HUES6 (cell line): ENCODE data around the gene DAPK1.

Experiments
- H3K27ac ChIP-seq: 2 replicates; pipeline ENCODE4 v1.7.0; 2013; ENCODE audit warnings: low read depth, mild to moderate bottlenecking, low read length, inconsistent platforms
- H3K27me3 ChIP-seq: 2 replicates; pipeline ENCODE4 v1.6.1; 2013; ENCODE audit warnings: low read length; ENCODE audit not compliant: control insufficient read depth, insufficient read depth
- H3K36me3 ChIP-seq: 2 replicates; pipeline ENCODE4 v1.6.1; 2013; ENCODE audit warnings: low read length; ENCODE audit not compliant: control insufficient read depth, insufficient read depth
- H3K4me1 ChIP-seq: 2 replicates; pipeline ENCODE4 v1.6.1; 2013; ENCODE audit warnings: low read length; ENCODE audit not compliant: control insufficient read depth, insufficient read depth
- H3K4me3 ChIP-seq: 2 replicates; pipeline ENCODE4 v1.5.1; 2013; ENCODE audit warnings: low read depth, low read length
- H3K9ac ChIP-seq: one replicate; pipeline ENCODE4 v1.6.1; 2013; ENCODE audit warnings: mild to moderate bottlenecking, low read length
- H3K9me3 ChIP-seq: 2 replicates; pipeline ENCODE4 v1.6.1; 2013; ENCODE audit warnings: low read depth, low read length; ENCODE audit not compliant: control insufficient read depth, insufficient read depth

The DAPK1 gene

GRCh38 chr9:87614397-87614796 lies 116.7 kb downstream of the DAPK1 start:
- Histone ChIP-seq H3K9ac (no peak overlapping the region), H3K9me3 (peaks cover 3% of the 10 kb centered on the region; the same call in 1 of the 2 replicates), H3K4me3 (no peak overlapping the region), H3K27me3 (no peaks in the 10 kb centered on the region), H3K36me3 (peaks cover 66% of the 10 kb centered on the region), H3K27ac (no peak overlapping the region), H3K4me1 (peaks cover 12% of the 10 kb centered on the region; the same call in 1 of the 2 replicates)

- H3K36me3 ChIP-seq, result peaks cover 64% of the 10 kb centered on the region
- H3K9me3 ChIP-seq, result peaks cover 3% of the 10 kb centered on the region; the same call in 1 of the 2 replicates
- no peaks in the 10 kb centered on the region for H3K27me3 ChIP-seq
- no peak overlapping the region for H3K9ac ChIP-seq
- H3K27ac ChIP-seq, result no peak overlapping the region
- H3K4me1 ChIP-seq, result peaks cover 14% of the 10 kb centered on the region; the same call in 1 of the 2 replicates
- no peak overlapping the region for H3K4me3 ChIP-seq
Measured at GRCh38 chr9:87615136-87615535, 117.5 kb downstream of the DAPK1 start.

- Histone ChIP-seq H3K27me3 (no peaks in the 10 kb centered on the region), H3K4me3 (no peak overlapping the region), H3K36me3 (peaks cover 61% of the 10 kb centered on the region), H3K9ac (no peak overlapping the region), H3K9me3 (peaks cover 3% of the 10 kb centered on the region; the same call in 1 of the 2 replicates), H3K4me1 (peaks cover 12% of the 10 kb centered on the region; the same call in 1 of the 2 replicates), H3K27ac (no peak overlapping the region)
Measured at GRCh38 chr9:87615547-87616148, 118.0 kb downstream of the DAPK1 start.

DNA sequence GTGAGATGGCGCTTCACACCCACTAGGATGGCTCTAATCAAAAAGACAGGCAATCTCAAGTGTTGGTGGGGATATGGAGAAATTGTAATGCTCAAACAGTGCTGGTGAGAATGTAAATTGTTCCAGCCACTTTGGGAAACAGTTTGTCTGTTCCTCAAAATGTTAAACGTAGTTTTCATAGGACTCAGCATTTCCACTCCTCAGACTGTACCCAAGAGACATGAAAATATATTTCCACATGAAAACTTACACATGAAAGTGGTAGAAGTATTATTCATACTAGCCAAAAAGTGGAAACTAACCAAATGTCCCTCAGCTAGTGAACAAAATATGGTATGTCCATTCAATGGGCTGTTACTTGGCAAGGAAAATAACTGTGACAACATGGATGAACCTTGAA lies 120.6 kb downstream of the DAPK1 start:
- peaks cover 50% of the 10 kb centered on the region for H3K36me3 ChIP-seq
- no peaks in the 10 kb centered on the region for H3K27me3 ChIP-seq
- H3K9ac ChIP-seq, result no peak overlapping the region
- H3K4me3 ChIP-seq, result no peak overlapping the region
- no peak overlapping the region for H3K27ac ChIP-seq
- peaks cover 3% of the 10 kb centered on the region; the same call in 1 of the 2 replicates for H3K9me3 ChIP-seq
- H3K4me1 ChIP-seq, result peaks cover 17% of the 10 kb centered on the region; the same call in 1 of the 2 replicates

GRCh38 chr9:87618931-87619330 lies 121.3 kb downstream of the DAPK1 start:
- Histone ChIP-seq H3K4me1 (peaks cover 17% of the 10 kb centered on the region; the same call in 1 of the 2 replicates), H3K4me3 (no peak overlapping the region), H3K9me3 (peaks cover 3% of the 10 kb centered on the region; the same call in 1 of the 2 replicates), H3K9ac (no peak overlapping the region), H3K27ac (no peak overlapping the region), H3K27me3 (no peaks in the 10 kb centered on the region), H3K36me3 (peaks cover 50% of the 10 kb centered on the region)

DNA sequence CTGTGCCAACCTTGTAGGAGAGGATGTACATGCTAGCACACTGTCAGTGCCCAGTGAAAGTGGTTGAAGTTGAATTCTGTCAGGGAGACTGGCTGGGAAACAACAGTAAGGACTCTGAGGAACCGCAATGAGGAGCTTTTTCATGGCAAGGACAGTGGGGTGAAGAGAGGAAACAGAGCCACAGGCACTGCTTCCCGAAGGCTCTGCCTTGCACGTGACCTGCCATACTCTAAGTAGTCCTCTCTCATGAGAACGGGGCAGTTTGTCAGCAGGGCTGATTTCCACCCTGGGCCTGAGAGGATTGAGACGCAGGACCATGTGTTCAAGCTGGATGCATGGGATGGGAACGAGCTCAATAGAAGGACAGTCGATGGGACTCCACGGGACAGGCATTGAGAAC lies 121.7 kb downstream of the DAPK1 start:
- Histone ChIP-seq H3K27ac (no peak overlapping the region), H3K4me1 (peaks cover 17% of the 10 kb centered on the region; the same call in 1 of the 2 replicates), H3K27me3 (no peaks in the 10 kb centered on the region), H3K36me3 (peaks cover 54% of the 10 kb centered on the region), H3K9ac (no peak overlapping the region), H3K4me3 (no peak overlapping the region), H3K9me3 (peaks cover 3% of the 10 kb centered on the region; the same call in 1 of the 2 replicates)

DNA sequence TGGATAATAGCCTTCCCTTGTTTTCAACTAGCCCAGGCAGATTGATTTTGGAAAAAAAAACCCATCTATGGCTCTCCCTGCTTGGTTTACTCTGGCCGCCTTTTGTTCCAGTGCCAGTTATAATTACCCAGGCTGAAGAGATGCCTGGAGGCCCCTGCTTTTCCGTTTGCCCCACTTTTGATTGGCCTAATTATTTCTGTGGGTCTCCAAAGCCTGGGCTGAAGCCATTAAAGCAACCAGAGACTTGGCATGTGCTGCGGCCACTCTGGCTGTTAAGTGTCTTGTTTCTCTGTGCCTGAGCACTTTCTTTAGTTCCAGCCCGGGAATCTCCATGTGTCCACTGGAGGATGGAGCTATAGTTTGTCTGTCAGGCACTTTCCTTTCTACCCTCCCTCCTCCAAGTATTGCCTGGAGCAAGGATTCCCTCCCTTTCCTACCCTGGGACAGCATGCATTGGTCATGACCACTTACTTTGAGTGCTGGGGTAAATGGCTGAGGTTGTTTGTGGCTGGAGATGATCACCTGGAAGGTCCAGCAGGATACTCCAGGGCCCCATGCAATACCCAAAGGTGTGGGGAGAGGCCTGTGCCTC lies 123.2 kb downstream of the DAPK1 start:
- Histone ChIP-seq H3K9ac (no peak overlapping the region), H3K4me1 (peaks cover 11% of the 10 kb centered on the region; the same call in 1 of the 2 replicates), H3K9me3 (peaks cover 3% of the 10 kb centered on the region; the same call in 1 of the 2 replicates), H3K27me3 (no peaks in the 10 kb centered on the region), H3K27ac (no peak overlapping the region), H3K4me3 (no peak overlapping the region), H3K36me3 (peaks cover 55% of the 10 kb centered on the region)

- H3K9me3 ChIP-seq, result peaks cover 3% of the 10 kb centered on the region; the same call in 1 of the 2 replicates
- no peak overlapping the region for H3K9ac ChIP-seq
- peaks cover 47% of the 10 kb centered on the region for H3K36me3 ChIP-seq
- H3K27me3 ChIP-seq, result no peaks in the 10 kb centered on the region
- peaks cover 11% of the 10 kb centered on the region; the same call in 1 of the 2 replicates for H3K4me1 ChIP-seq
- H3K27ac ChIP-seq, result no peak overlapping the region
- H3K4me3 ChIP-seq, result no peak overlapping the region
Measured at GRCh38 chr9:87622098-87622497, 124.4 kb downstream of the DAPK1 start.

GRCh38 chr9:87622923-87623322 lies 125.3 kb downstream of the DAPK1 start:
- Histone ChIP-seq H3K4me1 (peaks cover 11% of the 10 kb centered on the region; the same call in 1 of the 2 replicates), H3K9me3 (no peaks in the 10 kb centered on the region), H3K27ac (no peak overlapping the region), H3K36me3 (peaks cover 38% of the 10 kb centered on the region), H3K27me3 (no peaks in the 10 kb centered on the region), H3K4me3 (no peak overlapping the region), H3K9ac (no peak overlapping the region)

DNA sequence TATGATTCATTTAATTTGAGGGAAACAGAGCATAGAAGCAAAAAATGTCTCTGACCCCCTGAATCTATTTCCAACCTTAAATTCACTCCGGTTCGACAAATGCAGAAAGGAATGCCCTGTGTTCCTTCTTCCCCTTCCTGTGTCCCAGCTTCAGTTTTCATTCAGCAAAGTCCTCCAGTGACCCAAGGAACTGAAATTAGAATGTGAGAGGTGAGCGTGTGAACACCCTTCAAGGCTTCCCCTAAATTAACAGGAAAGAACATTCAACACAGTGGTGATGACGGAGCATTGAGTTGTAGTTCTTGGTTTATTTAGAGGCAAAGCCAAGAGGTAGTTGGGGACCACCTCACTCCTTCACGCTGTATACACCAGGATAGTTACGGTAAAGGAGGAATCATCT lies 130.7 kb downstream of the DAPK1 start:
- H3K36me3 ChIP-seq, result peaks cover 31% of the 10 kb centered on the region
- H3K4me1 ChIP-seq, result no peaks in the 10 kb centered on the region; the same call in 1 of the 2 replicates
- no peak overlapping the region for H3K27ac ChIP-seq
- no peaks in the 10 kb centered on the region for H3K9me3 ChIP-seq
- H3K9ac ChIP-seq, result no peak overlapping the region
- H3K4me3 ChIP-seq, result no peak overlapping the region
- no peaks in the 10 kb centered on the region for H3K27me3 ChIP-seq

- Histone ChIP-seq H3K9ac (no peak overlapping the region), H3K4me1 (no peaks in the 10 kb centered on the region; the same call in 1 of the 2 replicates), H3K27me3 (no peaks in the 10 kb centered on the region), H3K9me3 (no peaks in the 10 kb centered on the region), H3K27ac (no peak overlapping the region), H3K4me3 (no peak overlapping the region), H3K36me3 (peaks cover 32% of the 10 kb centered on the region)
Measured at GRCh38 chr9:87629104-87629503, 131.4 kb downstream of the DAPK1 start.
